ENCODE measurements around the gene IGFALS.

IGFALS gene

GRCh38 chr16:1788095-1788707, 5.3 kb downstream of the IGFALS start:
- DNase-seq = no peak

- no peak for DNase-seq
These were observed 6.0 kb downstream of the IGFALS start for GRCh38 chr16:1787322-1788094.

DNA sequence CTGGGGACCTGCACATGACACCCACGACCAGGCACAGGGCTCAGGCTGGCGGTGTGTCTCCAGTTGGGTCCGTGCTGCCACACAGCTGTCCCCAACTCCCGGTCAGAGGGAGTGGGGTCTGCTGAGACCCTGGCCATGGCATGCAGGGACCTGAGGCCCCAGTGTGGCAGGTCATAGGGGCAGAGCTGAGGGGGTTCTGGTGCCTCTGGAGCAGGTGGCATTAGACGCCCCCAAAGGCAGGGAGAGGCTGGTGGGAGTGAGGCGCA, 6.5 kb downstream of the IGFALS start:
- no peak for DNase-seq

- peak; percentile 20 for DNase-seq
These were observed 7.1 kb downstream of the IGFALS start for GRCh38 chr16:1786242-1787055.

DNA sequence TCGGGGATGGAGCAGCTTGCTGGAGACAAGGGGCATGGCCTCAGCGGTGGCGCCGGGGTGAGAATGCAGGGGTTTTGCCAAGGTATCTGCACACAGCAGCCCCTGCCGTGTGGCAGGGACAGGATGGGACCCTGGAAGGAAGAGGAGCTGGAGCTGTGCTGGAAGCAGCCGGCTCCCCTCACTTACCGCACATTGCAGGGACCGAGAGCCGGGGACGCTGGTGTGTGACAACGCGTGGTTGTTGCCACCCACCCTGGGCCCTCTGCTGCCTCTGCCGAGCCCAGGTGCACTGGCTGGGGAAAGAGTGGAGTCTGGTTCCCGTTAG, 7.7 kb downstream of the IGFALS start:
- no peak for DNase-seq

- no peak for DNase-seq
These were observed 8.3 kb downstream of the IGFALS start for GRCh38 chr16:1784977-1785845.

DNA sequence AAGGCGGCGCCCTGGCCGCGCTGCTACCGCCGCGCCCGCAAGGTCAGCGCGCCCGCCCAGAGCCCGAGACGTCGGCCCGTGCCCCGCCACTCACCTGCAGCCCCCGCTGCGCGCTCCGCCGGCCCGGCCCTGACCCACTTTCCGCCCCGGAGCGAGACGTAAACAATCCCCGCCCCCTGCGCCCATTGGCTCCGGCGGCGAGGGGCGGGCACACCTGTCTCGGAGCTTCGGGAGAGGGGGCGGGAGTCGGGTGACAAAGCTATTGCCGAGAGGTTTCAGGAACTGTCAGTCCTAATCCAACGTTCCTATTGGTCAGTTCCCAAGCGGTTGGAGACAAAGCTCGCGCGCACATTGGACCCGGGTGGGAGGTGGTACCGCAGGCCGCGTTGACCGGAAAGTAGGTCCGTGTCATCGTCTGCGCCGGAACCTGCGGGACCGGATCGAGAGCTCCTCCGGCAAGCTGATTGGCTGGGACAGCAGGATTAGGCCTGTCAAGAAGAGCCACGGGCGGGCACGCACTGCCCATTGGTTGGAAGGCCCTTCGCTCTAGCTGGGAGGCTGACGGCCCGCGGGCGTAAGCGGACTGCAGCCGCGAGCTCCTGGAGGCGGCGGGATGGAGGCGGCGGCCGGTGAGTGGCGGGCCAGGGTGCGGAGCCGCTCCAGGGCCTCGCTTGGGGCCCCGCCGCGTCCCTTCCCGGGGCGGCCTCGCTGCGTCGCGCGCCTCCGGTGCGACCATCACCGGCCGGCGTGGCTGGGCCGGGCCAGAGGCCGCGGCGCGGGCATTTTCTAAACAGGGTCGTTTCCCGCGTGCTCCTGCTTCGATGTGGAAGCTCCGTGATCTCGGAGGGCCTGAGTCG, 10.9 kb downstream of the IGFALS start, which contains the start of the genes NUBP2 and SPSB3:
Gene NUBP2, plus strand, starts transcription at position 553 of the 857 bp plus-strand sequence. Its CDS starts 61 bp downstream, at position 614.
Gene SPSB3, minus strand, starts transcription at position 164 of the 857 bp plus-strand sequence. CDS start 1,088 bp downstream, outside the sequence.
- peak; percentile 100 for DNase-seq

DNA sequence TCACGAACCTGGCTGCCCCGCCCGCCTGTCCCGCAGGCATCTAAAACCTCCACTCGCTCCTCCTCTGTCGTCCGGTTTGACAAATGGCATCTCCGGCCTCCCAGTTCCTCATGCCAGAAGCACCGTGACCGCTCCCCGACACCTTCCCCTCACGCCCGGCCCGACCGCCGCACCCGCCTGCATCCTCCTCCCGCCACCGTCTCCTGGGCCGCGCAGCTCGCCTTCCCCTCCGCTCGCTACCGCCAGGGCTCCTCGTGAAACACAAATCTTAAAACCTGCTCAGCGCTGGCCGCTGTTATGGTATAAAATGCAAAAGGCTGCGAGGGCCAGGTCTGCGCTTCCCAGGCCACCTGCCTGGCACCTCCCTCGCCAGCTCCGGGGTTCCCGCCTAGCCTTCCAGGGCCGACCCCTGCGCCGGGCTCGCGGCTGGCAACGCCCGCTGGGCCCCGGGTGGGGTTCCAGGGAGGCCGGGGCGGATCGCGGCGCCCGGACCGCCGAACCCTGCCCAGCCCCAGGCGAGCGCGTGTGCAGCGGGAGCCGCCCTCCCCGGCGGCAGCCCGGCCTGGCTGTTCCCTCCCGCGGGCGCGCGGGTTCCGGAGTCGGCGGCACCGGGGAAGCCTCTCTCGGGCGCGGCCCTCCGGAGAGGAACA, 11.6 kb downstream of the IGFALS start:
- peak; percentile 44 for DNase-seq

DNA sequence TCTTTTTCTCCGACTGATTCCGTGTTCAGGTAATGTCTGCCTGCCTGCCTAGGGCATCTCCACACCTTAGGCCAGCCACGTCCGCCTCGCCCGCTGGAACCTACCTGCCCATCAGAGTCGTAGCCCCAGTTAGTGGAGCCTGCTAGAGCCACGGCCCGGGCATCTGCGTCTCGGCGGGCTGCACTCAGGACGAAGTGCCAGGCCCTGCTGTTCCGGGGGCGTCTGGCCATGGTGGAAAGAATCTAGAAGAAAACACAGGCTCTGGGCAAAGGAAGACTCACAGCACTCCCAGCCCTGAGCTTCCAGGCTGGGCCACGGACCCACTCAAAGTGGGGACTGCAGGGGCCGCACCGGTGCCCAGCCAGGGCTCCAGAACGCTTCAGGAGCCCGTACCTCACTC, 12.3 kb downstream of the IGFALS start:
- DNase-seq = peak; percentile 22

DNA sequence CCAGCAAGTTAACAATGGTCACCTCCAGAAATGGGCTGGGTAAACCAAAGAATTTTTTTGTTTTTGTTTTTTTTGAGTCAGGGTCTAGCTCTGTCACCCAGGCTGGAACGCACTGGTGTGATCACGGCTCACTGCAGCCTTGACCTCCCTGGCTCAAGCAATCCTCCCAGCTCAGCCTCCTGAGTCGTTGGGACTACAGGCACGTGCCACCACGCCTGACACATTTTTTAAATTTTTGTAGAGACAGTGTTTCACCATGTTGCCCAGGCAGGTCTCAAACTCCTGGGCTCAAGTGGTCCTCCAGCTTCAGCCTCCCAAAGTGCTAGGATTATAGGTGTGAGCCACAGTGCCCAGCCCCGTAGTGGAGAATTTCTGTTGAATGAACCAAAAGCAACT, 12.8 kb downstream of the IGFALS start:
- peak; percentile 7 for DNase-seq

GRCh38 chr16:1779741-1780676, 13.5 kb downstream of the IGFALS start:
- DNase-seq = peak; percentile 20

GRCh38 chr16:1779234-1779701, 14.2 kb downstream of the IGFALS start:
- DNase-seq = peak; percentile 27

DNA sequence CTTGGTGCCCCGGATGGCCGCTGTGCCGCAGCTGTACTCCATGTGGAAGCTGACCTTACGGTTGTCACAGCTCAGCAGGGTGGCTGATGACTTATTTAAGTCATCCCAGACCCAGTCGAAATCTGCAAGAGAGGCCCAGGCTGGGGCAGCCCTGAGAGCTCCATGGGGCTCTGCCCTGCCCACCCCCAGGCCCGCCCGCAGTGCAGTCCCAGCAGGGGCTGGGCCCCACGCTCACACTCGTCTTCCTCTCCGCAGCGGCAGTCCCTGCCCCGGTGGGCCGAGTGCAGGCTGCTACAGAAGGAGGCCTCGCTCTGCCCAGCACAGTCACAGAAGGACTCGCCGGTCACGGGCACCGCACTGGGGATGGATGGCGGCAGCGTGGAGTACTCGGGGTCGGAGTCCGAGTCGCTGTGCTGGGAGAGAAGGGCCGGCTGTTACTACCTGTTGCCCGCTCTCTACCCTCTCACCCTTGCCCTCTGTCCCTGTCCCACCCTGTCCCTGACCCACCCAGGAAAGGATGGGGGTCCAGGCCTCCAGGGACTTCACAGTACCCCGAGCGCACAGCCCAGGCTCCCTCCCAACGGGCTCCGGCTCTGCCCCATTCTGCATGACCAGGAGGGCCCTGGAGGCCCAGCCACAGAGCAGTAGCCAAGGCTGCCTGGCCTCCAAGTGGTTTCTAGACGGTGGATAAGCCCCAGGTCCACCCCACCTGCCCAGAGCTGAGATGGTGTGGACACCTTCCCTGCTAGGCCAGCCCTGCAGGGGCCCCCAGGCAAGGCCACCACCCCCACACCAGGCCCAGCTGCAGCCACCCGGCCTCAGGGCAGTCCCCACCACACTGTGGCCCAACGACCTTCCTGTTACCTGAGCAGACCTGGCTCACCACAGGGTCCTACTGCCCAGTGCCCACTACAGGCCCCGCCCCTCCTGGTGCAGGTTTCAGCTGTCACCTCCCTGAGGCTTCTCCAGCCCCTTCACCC, 15.0 kb downstream of the IGFALS start:
- DNase-seq = peak; percentile 17

DNA sequence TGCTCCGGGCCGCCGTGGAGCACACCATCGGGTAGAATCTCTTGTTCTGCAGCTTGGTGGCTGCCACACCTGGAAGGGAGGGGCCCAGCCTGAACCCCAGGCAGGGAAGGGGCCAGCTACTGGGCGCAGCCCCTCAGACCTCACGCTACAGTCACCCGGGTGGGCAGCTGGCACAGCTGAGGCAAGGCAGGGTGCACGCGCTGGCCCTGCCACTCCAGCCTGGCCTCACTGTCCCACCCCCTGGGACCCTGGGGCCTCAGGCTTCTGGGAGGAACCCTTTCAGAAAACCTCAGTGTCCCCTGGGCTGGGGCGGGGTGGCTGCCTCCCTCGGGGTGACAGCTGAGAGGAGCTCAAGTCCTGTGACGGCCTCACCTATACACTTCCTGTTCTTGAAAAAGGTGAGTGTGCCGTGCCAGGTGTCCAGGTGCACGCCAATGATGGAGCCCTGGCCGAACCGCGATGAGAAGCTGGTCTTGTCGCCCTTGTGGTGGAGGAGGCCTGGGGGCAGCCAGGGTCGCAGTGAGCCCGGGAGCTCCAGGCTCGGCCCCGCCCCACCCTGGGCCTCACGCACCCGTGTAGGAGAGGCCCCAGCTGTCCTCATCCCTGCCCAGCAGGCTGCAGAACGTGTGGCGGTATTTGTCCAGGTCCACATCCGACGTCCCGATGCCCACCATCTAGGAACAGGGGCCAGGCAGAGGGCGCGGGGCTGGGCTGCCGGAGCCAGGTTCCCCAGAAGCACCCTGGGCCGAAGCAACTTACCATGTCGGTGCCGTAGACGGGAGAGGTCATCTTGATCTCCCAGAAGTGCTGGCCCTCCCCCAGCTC, 15.9 kb downstream of the IGFALS start:
- peak; percentile 31 for DNase-seq

DNA sequence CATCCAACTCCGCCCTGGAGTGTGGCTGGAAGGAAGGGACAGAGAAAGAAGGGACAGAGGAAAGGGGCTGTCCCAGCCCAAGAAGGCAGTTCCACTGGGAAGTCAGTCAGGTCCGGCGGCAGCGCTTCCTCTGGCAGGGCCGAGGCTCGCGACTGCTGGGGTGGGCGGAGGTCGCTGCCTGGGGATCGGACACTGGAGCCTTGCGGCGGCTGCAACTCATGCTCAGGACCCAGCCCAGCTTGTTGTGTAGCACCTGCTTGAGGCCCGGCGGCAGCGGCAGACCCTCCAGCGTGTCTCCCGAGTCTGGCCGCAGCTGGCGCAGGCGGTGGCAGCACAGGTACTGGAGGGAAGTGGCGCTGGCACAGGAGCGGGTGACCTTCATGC, 16.5 kb downstream of the IGFALS start:
- DNase-seq = peak; percentile 21

DNA sequence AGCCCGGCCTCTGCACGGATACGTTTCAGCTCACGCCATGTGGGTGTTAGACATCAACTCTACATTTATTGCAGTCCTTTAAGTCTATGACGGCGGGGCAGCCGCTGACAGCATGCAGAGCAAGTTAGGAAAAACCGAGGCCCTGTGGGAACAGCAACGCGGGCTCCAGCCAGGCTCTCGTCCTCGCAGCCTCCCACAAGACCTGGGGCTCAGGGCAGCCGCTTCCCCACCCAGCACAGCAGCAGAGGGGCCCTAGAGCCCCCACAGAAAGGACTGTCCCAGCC, 16.9 kb downstream of the IGFALS start:
- no peak for DNase-seq

GRCh38 chr16:1775846-1776671, 17.4 kb downstream of the IGFALS start:
- peak; percentile 24 for DNase-seq

Measured in right hindlimb (tissue), 1 donor.